GM18951 (cell line): ENCODE results near the gene LPP.

ENCODE experiments used
- POLR2A ChIP-seq: IDR thresholded peaks from 4 replicates; pipeline ENCODE4 v1.6.1; 2011; ENCODE audit warnings: mild to moderate bottlenecking; ENCODE audit not compliant: insufficient read length, insufficient read depth; ENCODE audit errors: extremely low read depth
- in situ Hi-C: fragments of 300-500 bp; cut with MboI; formaldehyde crosslinking; loops from one replicate; pipeline ENCODE4 v1.12.0; 2022; ENCODE audit warnings: low sequenced_read_pairs, mixed read lengths, inconsistent platforms; ENCODE audit not compliant: unreplicated experiment

Gene LPP

GRCh38 chr3:188267790-188268335 is 113.9 kb downstream of the LPP start:
- in situ Hi-C loops: no loop called here
- TF ChIP-seq POLR2A: no peak

GRCh38 chr3:188268336-188268735 is 114.4 kb downstream of the LPP start:
- TF ChIP-seq POLR2A: no peak
- in situ Hi-C loops: no loop called here

- TF ChIP-seq POLR2A: no peak
- in situ Hi-C loops: no loop called here
These were observed 115.1 kb downstream of the LPP start for GRCh38 chr3:188269040-188269439.

GRCh38 chr3:188270423-188270972 is 116.5 kb downstream of the LPP start:
- TF ChIP-seq POLR2A: no peak
- in situ Hi-C loops: no loop called here

GRCh38 chr3:188271226-188271914 is 117.4 kb downstream of the LPP start:
- in situ Hi-C loops: no loop called here
- TF ChIP-seq POLR2A: no peak

- TF ChIP-seq POLR2A: no peak
- in situ Hi-C loops: no loop called here
These were observed 118.8 kb downstream of the LPP start for GRCh38 chr3:188272481-188273372.

- TF ChIP-seq POLR2A: no peak
- in situ Hi-C loops: no loop called here
These were observed 120.4 kb downstream of the LPP start for GRCh38 chr3:188274249-188274915.

GRCh38 chr3:188276375-188276774 is 122.4 kb downstream of the LPP start:
- TF ChIP-seq POLR2A: no peak
- in situ Hi-C loops: no loop called here

- in situ Hi-C loops: no loop called here
These were observed 124.9 kb downstream of the LPP start for GRCh38 chr3:188278717-188279324.

GRCh38 chr3:188279502-188280335 is 125.8 kb downstream of the LPP start:
- TF ChIP-seq POLR2A: no peak
- in situ Hi-C loops: no loop called here

More at GRCh38 chr3:188278717-188279324, 124.9 kb downstream of the LPP start:
- no peak for TF ChIP-seq POLR2A

GRCh38 chr3:188280627-188281026 is 126.7 kb downstream of the LPP start:
- in situ Hi-C loops: no loop called here
- no peak for TF ChIP-seq POLR2A

- in situ Hi-C loops: no loop called here
- no peak for TF ChIP-seq POLR2A
These were observed 128.9 kb downstream of the LPP start for GRCh38 chr3:188282871-188283270.
